ENCODE measurements around the gene TOMM7. TPM values are rescaled to one million over a fixed set of nuclear protein-coding genes. Genes with fewer than 3 reads are reported as not detected.

TOMM7 gene
- 100 to 1,000 TPM; 122 to 228 TPM for total RNA-seq
- 100 to 1,000 TPM; 180 to 275 TPM for polyA plus RNA-seq
- long read RNA-seq, donor 1, transcript TOMM7-201 (3 exons, 778 nt) = major isoform, 294 of 451 reads
- long read RNA-seq, donor 1, transcript TOMM7-205 (2 exons, 551 nt) = minor isoform, 68 of 451 reads
- long read RNA-seq, donor 1, partial matches to known transcripts = 59 of 451 reads
- long read RNA-seq, donor 1, other reads (novel, unspliced or antisense) = 24 of 451 reads
- long read RNA-seq, donor 2, transcript TOMM7-201 (3 exons, 778 nt) = major isoform, 201 of 225 reads
- long read RNA-seq, donor 2, transcript TOMM7-205 (2 exons, 551 nt) = minor isoform, 11 of 225 reads
- long read RNA-seq, donor 2, partial matches to known transcripts = 0 of 225 reads
- long read RNA-seq, donor 2, other reads (novel, unspliced or antisense) = 9 of 225 reads
- long read RNA-seq, donor 3, transcript TOMM7-205 (2 exons, 551 nt) = minor isoform, 27 of 247 reads
- long read RNA-seq, donor 3, transcript TOMM7-201 (3 exons, 778 nt) = major isoform, 203 of 247 reads
- long read RNA-seq, donor 3, partial matches to known transcripts = 0 of 247 reads
- long read RNA-seq, donor 3, other reads (novel, unspliced or antisense) = 16 of 247 reads
- long read RNA-seq, donor 4, transcript TOMM7-201 (3 exons, 778 nt) = major isoform, 190 of 245 reads
- long read RNA-seq, donor 4, transcript TOMM7-205 (2 exons, 551 nt) = minor isoform, 16 of 245 reads
- long read RNA-seq, donor 4, partial matches to known transcripts = 26 of 245 reads
- long read RNA-seq, donor 4, other reads (novel, unspliced or antisense) = 9 of 245 reads
- long read RNA-seq, donor 5, transcript TOMM7-205 (2 exons, 551 nt) = minor isoform, 40 of 442 reads
- long read RNA-seq, donor 5, transcript TOMM7-201 (3 exons, 778 nt) = major isoform, 308 of 442 reads
- long read RNA-seq, donor 5, partial matches to known transcripts = 55 of 442 reads
- long read RNA-seq, donor 5, other reads (novel, unspliced or antisense) = 34 of 442 reads

GRCh38 chr7:22822486-22823141 is at the start of gene TOMM7:
Gene TOMM7 (minus strand): TSS chr7:22822849. CDS start chr7:22822779, 70 bp downstream.
- peak within 1 kb of the TSS; percentile 78 to 94 for H3K27ac ChIP-seq (ENCODE audit: low read depth in 1 of 2, low read length in 1 of 2)
- H3K27me3 ChIP-seq (ENCODE audit: control insufficient read depth in 3 of 3, insufficient read depth in 3 of 3, low read length in 2 of 3) = no peaks in the 10 kb centered on the region
- peak within 1 kb of the TSS; percentile 90 for H3K4me3 ChIP-seq
- peaks cover 0 to 4% (median 0%) of the 10 kb centered on the region in 4 donors for H3K9me3 ChIP-seq (ENCODE audit: control insufficient read depth in 4 of 4, insufficient read depth in 3 of 4, low read length in 3 of 4)
- H3K36me3 ChIP-seq (ENCODE audit: control insufficient read depth in 4 of 4, insufficient read depth in 4 of 4, low read length in 4 of 4) = peaks cover 2 to 5% (median 2%) of the 10 kb centered on the region in 4 donors
- TF ChIP-seq CTCF (IDR thresholded peaks at IDR 0.05; ENCODE audit: control extremely low read depth, extremely low read depth) = peak; percentile 54
- ATAC-seq (ENCODE audit: insufficient read depth, low FRiP score) (peak; percentile 98), DNase-seq (peak; percentile 95 to 99 (median 98))
- H3K9ac ChIP-seq (ENCODE audit: insufficient read depth in 1 of 2, low read length in 2 of 2) = peak within 1 kb of the TSS; percentile 71 to 99
- 0 to 1% methylated on average over 35 to 38 of the region's 38 CpGs for WGBS, 2 donors
- peaks cover 6 to 12% (median 6%) of the 10 kb centered on the region in 5 donors for H3K4me1 ChIP-seq (ENCODE audit: control insufficient read depth in 5 of 5, insufficient read depth in 5 of 5, low read length in 5 of 5)

- no peak for TF ChIP-seq CTCF (IDR thresholded peaks at IDR 0.05; ENCODE audit: control extremely low read depth, extremely low read depth)
- Histone ChIP-seq H3K27me3 (ENCODE audit: control insufficient read depth in 3 of 3, insufficient read depth in 3 of 3, low read length in 2 of 3) (no peaks in the 10 kb centered on the region), H3K4me1 (ENCODE audit: control insufficient read depth in 5 of 5, insufficient read depth in 5 of 5, low read length in 5 of 5) (peaks cover 0 to 11% (median 3%) of the 10 kb centered on the region in 5 donors), H3K9ac (ENCODE audit: insufficient read depth in 1 of 2, low read length in 2 of 2) (no peak overlapping the region), H3K27ac (ENCODE audit: low read depth in 1 of 2, low read length in 1 of 2) (no peak overlapping the region), H3K36me3 (ENCODE audit: control insufficient read depth in 4 of 4, insufficient read depth in 4 of 4, low read length in 4 of 4) (no peaks in the 10 kb centered on the region), H3K9me3 (ENCODE audit: control insufficient read depth in 4 of 4, insufficient read depth in 3 of 4, low read length in 3 of 4) (no peaks in the 10 kb centered on the region), H3K4me3 (no peak overlapping the region)
- DNase-seq (no peak), ATAC-seq (ENCODE audit: insufficient read depth, low FRiP score) (peak; percentile 23)
- 72 to 73% methylated on average over 7 of the region's 7 CpGs for WGBS, 2 donors
Observed at GRCh38 chr7:22872096-22872807, 49.6 kb upstream of the TOMM7 start.

- H3K27me3 ChIP-seq (ENCODE audit: control insufficient read depth in 3 of 3, insufficient read depth in 3 of 3, low read length in 2 of 3) = no peaks in the 10 kb centered on the region
- DNase-seq (no peak), ATAC-seq (ENCODE audit: insufficient read depth, low FRiP score) (no peak)
- no peak for TF ChIP-seq CTCF (IDR thresholded peaks at IDR 0.05; ENCODE audit: control extremely low read depth, extremely low read depth)
- H3K27ac ChIP-seq (ENCODE audit: low read depth in 1 of 2, low read length in 1 of 2) = no peak overlapping the region
- H3K4me1 ChIP-seq (ENCODE audit: control insufficient read depth in 5 of 5, insufficient read depth in 5 of 5, low read length in 5 of 5) = peaks cover 0 to 14% (median 4%) of the 10 kb centered on the region in 5 donors
- H3K9me3 ChIP-seq (ENCODE audit: control insufficient read depth in 4 of 4, insufficient read depth in 3 of 4, low read length in 3 of 4) = no peaks in the 10 kb centered on the region
- H3K4me3 ChIP-seq = no peak overlapping the region
- no peak overlapping the region for H3K9ac ChIP-seq (ENCODE audit: insufficient read depth in 1 of 2, low read length in 2 of 2)
- H3K36me3 ChIP-seq (ENCODE audit: control insufficient read depth in 4 of 4, insufficient read depth in 4 of 4, low read length in 4 of 4) = no peaks in the 10 kb centered on the region
Observed at GRCh38 chr7:22871661-22872060, 49.0 kb upstream of the TOMM7 start.

Data from lung (tissue), 16 donors.